NB4 (cell line): ENCODE measurements around the gene MICU1.
"Not testable (repeated sequence)": the region's sequence is repeated elsewhere in the genome, so short reads cannot be mapped to it uniquely, and the experiment has no call there.

ENCODE experiments used
- DNase-seq: peaks from one replicate; pipeline ENCODE4 v3.0.0; 2010; ENCODE audit warnings: low read depth
- H3K4me3 ChIP-seq: one replicate; pipeline ENCODE4 v1.5.1; 2011; ENCODE audit warnings: mild to moderate bottlenecking, low read depth, low read length, moderate library complexity
- CTCF ChIP-seq: IDR thresholded peaks from one replicate; pipeline ENCODE4 v1.5.1; 2012; ENCODE audit warnings: low read depth, low read length
- MAX ChIP-seq: IDR thresholded peaks from 2 replicates; pipeline ENCODE4 v1.6.1; 2011; ENCODE audit warnings: low read depth, low read length
- MYC ChIP-seq: IDR thresholded peaks from 2 replicates; pipeline ENCODE4 v1.6.1; 2011; ENCODE audit warnings: low read depth, low read length
- POLR2A ChIP-seq: IDR thresholded peaks from 2 replicates; pipeline ENCODE4 v1.6.1; 2011; ENCODE audit warnings: mild to moderate bottlenecking; ENCODE audit not compliant: insufficient read length; ENCODE audit errors: extremely low read depth

Gene MICU1

GRCh38 chr10:72329290-72330068 lies 296.4 kb downstream of the MICU1 start:
- H3K4me3 ChIP-seq, result no peak overlapping the region
- peak; percentile 52 for DNase-seq
- TF ChIP-seq MYC, result 0 out of 2 replicates have a peak, but pooled peaks have one; percentile 8
- no peak for TF ChIP-seq CTCF

GRCh38 chr10:72328829-72329204 lies 297.1 kb downstream of the MICU1 start:
- peak; percentile 77 for DNase-seq
- no peak overlapping the region for H3K4me3 ChIP-seq
- TF ChIP-seq CTCF, result no peak
- TF ChIP-seq MAX, result no peak
- no peak for TF ChIP-seq POLR2A
- TF ChIP-seq MYC, result no peak

- peak; percentile 83 for DNase-seq
- no peak overlapping the region for H3K4me3 ChIP-seq
- TF ChIP-seq CTCF (peak; percentile 59), MYC (no peak)
Measured at GRCh38 chr10:72328045-72328828, 297.6 kb downstream of the MICU1 start.

GRCh38 chr10:72326665-72327603 lies 298.9 kb downstream of the MICU1 start:
- TF ChIP-seq POLR2A, result peak; percentile 24
- H3K4me3 ChIP-seq, DNase-seq: not testable (repeated sequence)

- not testable (repeated sequence) for DNase-seq, H3K4me3 ChIP-seq
Measured at GRCh38 chr10:72325243-72326175, 300.4 kb downstream of the MICU1 start.

GRCh38 chr10:72323771-72324191 lies 302.1 kb downstream of the MICU1 start:
- peak; percentile 81 for DNase-seq
- TF ChIP-seq MYC (no peak), POLR2A (no peak), MAX (0 out of 2 replicates have a peak, but pooled peaks have one; percentile 14)
- H3K4me3 ChIP-seq, result no peak overlapping the region
